NT2/D1 (cell line): ENCODE data around the gene AGBL4.

Source experiments
- SUZ12 ChIP-seq: IDR thresholded peaks from 2 replicates; pipeline ENCODE4 v1.6.1; 2011; ENCODE audit not compliant: insufficient read length, insufficient read depth; ENCODE audit errors: extremely low read depth
- YY1 ChIP-seq: IDR thresholded peaks from 2 replicates; pipeline ENCODE4 v1.6.1; 2011; ENCODE audit not compliant: insufficient read length, insufficient read depth
- ZNF274 ChIP-seq: IDR thresholded peaks from 2 replicates; pipeline ENCODE4 v1.6.1; 2011; ENCODE audit warnings: mild to moderate bottlenecking, low read depth, low read length

DNA sequence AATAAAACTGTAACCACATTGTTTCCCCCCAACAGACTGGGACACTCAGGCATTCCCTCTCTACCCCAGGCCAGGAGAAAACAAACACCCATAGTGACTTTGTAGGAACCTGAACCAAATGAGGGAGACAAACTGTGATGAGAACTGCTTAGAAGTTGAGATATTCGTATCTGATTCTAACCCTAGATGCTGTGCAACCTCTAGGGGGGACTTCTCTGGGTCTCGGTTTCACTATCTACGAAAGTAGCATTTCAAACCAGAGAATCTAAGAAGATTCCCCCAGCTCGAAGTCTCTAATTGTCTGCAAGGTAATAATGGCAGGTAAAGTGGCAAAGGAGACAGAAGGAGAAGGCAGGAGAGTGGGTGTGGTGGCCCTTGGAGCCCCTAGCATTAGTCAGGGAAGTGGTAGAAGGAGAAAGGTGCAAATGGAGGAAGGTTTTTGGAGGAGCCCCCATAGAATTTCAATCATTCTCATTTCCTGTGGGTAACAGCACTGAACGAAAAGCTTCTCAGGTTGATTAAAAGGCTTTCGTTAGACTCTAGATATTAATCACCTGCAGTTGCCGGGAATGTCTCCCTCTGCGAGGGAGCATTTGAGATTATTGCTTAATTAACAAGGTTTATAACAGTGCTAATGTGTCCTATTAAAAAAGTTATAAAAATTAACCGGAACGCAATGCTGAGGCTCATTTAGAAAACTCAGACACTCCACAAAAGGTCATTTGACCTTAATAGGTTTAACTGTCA is 1293.4 kb downstream of the AGBL4 start:
- TF ChIP-seq YY1: no peak
- no peak for TF ChIP-seq ZNF274
- TF ChIP-seq SUZ12: no peak
